Measurements from ENCODE around the gene GARRE1.
"Not testable (repeated sequence)": the region's sequence is repeated elsewhere in the genome, so short reads cannot be mapped to it uniquely, and the experiment has no call there.

The GARRE1 gene

GRCh38 chr19:34237283-34237682, 17.1 kb upstream of the GARRE1 start:
- H3K4me3 ChIP-seq (ENCODE audit: low read length), result no peak overlapping the region
- H3K9me3 ChIP-seq (ENCODE audit: control insufficient read depth, insufficient read depth, low read length), result no peaks in the 10 kb centered on the region
- no peaks in the 10 kb centered on the region for H3K36me3 ChIP-seq (ENCODE audit: control insufficient read depth, low read length)
- TF ChIP-seq EZH2phosphoT487 (IDR thresholded peaks at IDR 0.05; ENCODE audit: borderline replicate concordance, low read length), result no peak
- TF ChIP-seq, protein P1, sequence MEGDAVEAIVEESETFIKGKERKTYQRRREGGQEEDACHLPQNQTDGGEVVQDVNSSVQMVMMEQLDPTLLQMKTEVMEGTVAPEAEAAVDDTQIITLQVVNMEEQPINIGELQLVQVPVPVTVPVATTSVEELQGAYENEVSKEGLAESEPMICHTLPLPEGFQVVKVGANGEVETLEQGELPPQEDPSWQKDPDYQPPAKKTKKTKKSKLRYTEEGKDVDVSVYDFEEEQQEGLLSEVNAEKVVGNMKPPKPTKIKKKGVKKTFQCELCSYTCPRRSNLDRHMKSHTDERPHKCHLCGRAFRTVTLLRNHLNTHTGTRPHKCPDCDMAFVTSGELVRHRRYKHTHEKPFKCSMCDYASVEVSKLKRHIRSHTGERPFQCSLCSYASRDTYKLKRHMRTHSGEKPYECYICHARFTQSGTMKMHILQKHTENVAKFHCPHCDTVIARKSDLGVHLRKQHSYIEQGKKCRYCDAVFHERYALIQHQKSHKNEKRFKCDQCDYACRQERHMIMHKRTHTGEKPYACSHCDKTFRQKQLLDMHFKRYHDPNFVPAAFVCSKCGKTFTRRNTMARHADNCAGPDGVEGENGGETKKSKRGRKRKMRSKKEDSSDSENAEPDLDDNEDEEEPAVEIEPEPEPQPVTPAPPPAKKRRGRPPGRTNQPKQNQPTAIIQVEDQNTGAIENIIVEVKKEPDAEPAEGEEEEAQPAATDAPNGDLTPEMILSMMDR (IDR thresholded peaks at IDR 0.05; ENCODE audit: low read depth, low read length, poor library complexity, severe bottlenecking), result no peak
- H4K20me1 ChIP-seq (ENCODE audit: control insufficient read depth, insufficient read depth, low read depth, low read length), result peaks cover 3% of the 10 kb centered on the region; the same call in 1 of the 2 replicates
- H3K79me2 ChIP-seq (ENCODE audit: control insufficient read depth, low read length), result no peaks in the 10 kb centered on the region
- peaks cover 2% of the 10 kb centered on the region; the same call in 1 of the 2 replicates for H3F3A ChIP-seq (ENCODE audit: control insufficient read depth, insufficient read depth)
- H3K9me2 ChIP-seq (replicated peaks; ENCODE audit: control insufficient read depth, low read length), result no peaks in the 10 kb centered on the region
- H3K4me2 ChIP-seq (ENCODE audit: low read length), result no peak overlapping the region
- H3K27me3 ChIP-seq (ENCODE audit: control insufficient read depth, low read length), result no peaks in the 10 kb centered on the region
- H3K4me1 ChIP-seq (ENCODE audit: control insufficient read depth, low read length), result peaks cover 8% of the 10 kb centered on the region
- H3K27ac ChIP-seq (ENCODE audit: low read depth, low read length), result no peak overlapping the region

DNA sequence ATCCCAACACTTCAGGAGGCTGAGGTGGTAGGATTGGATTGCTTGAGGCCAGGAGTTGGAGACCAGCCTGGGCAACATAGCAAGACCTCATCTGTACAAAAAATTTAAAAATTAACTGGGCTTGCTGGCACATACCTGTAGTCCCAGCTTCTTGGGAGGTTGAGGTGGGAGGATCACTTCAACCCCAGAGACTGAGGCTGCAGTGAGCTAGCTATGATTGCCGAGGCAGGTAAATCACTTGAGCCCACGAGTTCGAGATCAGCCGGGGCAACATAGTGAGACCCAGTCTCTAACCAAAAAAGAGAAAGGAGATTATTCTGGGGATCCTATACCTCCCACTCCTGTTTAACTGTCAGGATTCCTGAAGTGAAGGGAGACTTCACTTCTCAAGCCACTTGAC, 16.4 kb upstream of the GARRE1 start:
- no peaks in the 10 kb centered on the region for H3K27me3 ChIP-seq (ENCODE audit: control insufficient read depth, low read length)
- H3K4me1 ChIP-seq (ENCODE audit: control insufficient read depth, low read length), result peaks cover 8% of the 10 kb centered on the region
- H3K36me3 ChIP-seq (ENCODE audit: control insufficient read depth, low read length), result no peaks in the 10 kb centered on the region
- H4K20me1 ChIP-seq (ENCODE audit: control insufficient read depth, insufficient read depth, low read depth, low read length), result no peaks in the 10 kb centered on the region
- no peaks in the 10 kb centered on the region for H3K9me3 ChIP-seq (ENCODE audit: control insufficient read depth, insufficient read depth, low read length)
- no peak overlapping the region for H3K27ac ChIP-seq (ENCODE audit: low read depth, low read length)
- no peak for TF ChIP-seq EZH2phosphoT487 (IDR thresholded peaks at IDR 0.05; ENCODE audit: borderline replicate concordance, low read length)
- TF ChIP-seq, protein P1 (IDR thresholded peaks at IDR 0.05; ENCODE audit: low read depth, low read length, poor library complexity, severe bottlenecking), result no peak
- no peaks in the 10 kb centered on the region for H3K79me2 ChIP-seq (ENCODE audit: control insufficient read depth, low read length)
- no peak overlapping the region for H3K4me3 ChIP-seq (ENCODE audit: low read length)
- no peaks in the 10 kb centered on the region for H3K9me2 ChIP-seq (replicated peaks; ENCODE audit: control insufficient read depth, low read length)
- H3F3A ChIP-seq (ENCODE audit: control insufficient read depth, insufficient read depth), result no peaks in the 10 kb centered on the region; the same call in 1 of the 2 replicates
- no peak overlapping the region for H3K4me2 ChIP-seq (ENCODE audit: low read length)

GRCh38 chr19:34241513-34242337, 12.6 kb upstream of the GARRE1 start:
- Histone ChIP-seq H3K4me3 (ENCODE audit: low read length) (no peak overlapping the region), H3K4me1 (ENCODE audit: control insufficient read depth, low read length) (peaks cover 8% of the 10 kb centered on the region), H4K20me1 (ENCODE audit: control insufficient read depth, insufficient read depth, low read depth, low read length) (no peaks in the 10 kb centered on the region), H3K27me3 (ENCODE audit: control insufficient read depth, low read length) (no peaks in the 10 kb centered on the region), H3K27ac (ENCODE audit: low read depth, low read length) (no peak overlapping the region), H3K36me3 (ENCODE audit: control insufficient read depth, low read length) (no peaks in the 10 kb centered on the region), H3F3A (ENCODE audit: control insufficient read depth, insufficient read depth) (no peaks in the 10 kb centered on the region; the same call in 1 of the 2 replicates), H3K9me3 (ENCODE audit: control insufficient read depth, insufficient read depth, low read length) (no peaks in the 10 kb centered on the region), H3K79me2 (ENCODE audit: control insufficient read depth, low read length) (no peaks in the 10 kb centered on the region), H3K4me2 (ENCODE audit: low read length) (no peak overlapping the region), H3K9me2 (replicated peaks; ENCODE audit: control insufficient read depth, low read length) (no peaks in the 10 kb centered on the region)
- TF ChIP-seq, protein P1 (IDR thresholded peaks at IDR 0.05; ENCODE audit: low read depth, low read length, poor library complexity, severe bottlenecking), result peak; percentile 82
- no peak for TF ChIP-seq EZH2phosphoT487 (IDR thresholded peaks at IDR 0.05; ENCODE audit: borderline replicate concordance, low read length)

GRCh38 chr19:34243138-34243875, 11.0 kb upstream of the GARRE1 start:
- H3K4me1 ChIP-seq (ENCODE audit: control insufficient read depth, low read length); H3K27me3 ChIP-seq (ENCODE audit: control insufficient read depth, low read length); H4K20me1 ChIP-seq (ENCODE audit: control insufficient read depth, insufficient read depth, low read depth, low read length); H3K79me2 ChIP-seq (ENCODE audit: control insufficient read depth, low read length); H3K4me2 ChIP-seq (ENCODE audit: low read length); H3K4me3 ChIP-seq (ENCODE audit: low read length); H3K27ac ChIP-seq (ENCODE audit: low read depth, low read length); H3F3A ChIP-seq (ENCODE audit: control insufficient read depth, insufficient read depth); H3K9me2 ChIP-seq (replicated peaks; ENCODE audit: control insufficient read depth, low read length); H3K36me3 ChIP-seq (ENCODE audit: control insufficient read depth, low read length); H3K9me3 ChIP-seq (ENCODE audit: control insufficient read depth, insufficient read depth, low read length): not testable (repeated sequence)

All from DOHH2 (cell line).